ENCODE results near the gene IGLL5. TPM values are rescaled to one million over a fixed set of nuclear protein-coding genes. Genes with fewer than 3 reads are reported as not detected.

Gene IGLL5
- total and polyA plus RNA-seq, 8 donors: 0.23 to 10.6 (median 0.49) TPM; not detected in 1

GRCh38 chr22:22938672-22939587, 51.3 kb downstream of the IGLL5 start:
- DNase-seq: peak in 2 of 4 donors; percentile 17 to 22
- H3K4me3 ChIP-seq: no peak overlapping the region
- no peak for TF ChIP-seq CTCF (IDR thresholded peaks at IDR 0.05)
- H3K27me3 ChIP-seq: peaks cover 0 to 10% of the 10 kb centered on the region in 2 donors
- no peak for ATAC-seq
- H3K27ac ChIP-seq: no peak overlapping the region
- no peaks in the 10 kb centered on the region for H3K4me1 ChIP-seq
- intact Hi-C loops (cut with DNase I): no loop called here
- no peaks in the 10 kb centered on the region for H3K36me3 ChIP-seq
- no peaks in the 10 kb centered on the region for H3K9me3 ChIP-seq

- Histone ChIP-seq H3K36me3 (no peaks in the 10 kb centered on the region), H3K27ac (no peak overlapping the region), H3K4me3 (no peak overlapping the region), H3K4me1 (no peaks in the 10 kb centered on the region), H3K9me3 (no peaks in the 10 kb centered on the region), H3K27me3 (peaks cover 0 to 19% of the 10 kb centered on the region in 2 donors)
- intact Hi-C loops (cut with DNase I): no loop called here
- DNase-seq (peak in 2 of 4 donors; percentile 10 to 19), ATAC-seq (no peak)
- TF ChIP-seq CTCF (IDR thresholded peaks at IDR 0.05): no peak
These were observed 52.2 kb downstream of the IGLL5 start for GRCh38 chr22:22939588-22940368.

- Histone ChIP-seq H3K27ac (no peak overlapping the region), H3K4me3 (no peak overlapping the region), H3K9me3 (no peaks in the 10 kb centered on the region), H3K36me3 (no peaks in the 10 kb centered on the region), H3K4me1 (no peaks in the 10 kb centered on the region), H3K27me3 (peaks cover 0 to 19% of the 10 kb centered on the region in 2 donors)
- intact Hi-C loops (cut with DNase I): no loop called here
- no peak for TF ChIP-seq CTCF (IDR thresholded peaks at IDR 0.05)
- ATAC-seq (no peak), DNase-seq (peak in 2 of 4 donors; percentile 16 to 20)
These were observed 53.5 kb downstream of the IGLL5 start for GRCh38 chr22:22940961-22941605.

DNA sequence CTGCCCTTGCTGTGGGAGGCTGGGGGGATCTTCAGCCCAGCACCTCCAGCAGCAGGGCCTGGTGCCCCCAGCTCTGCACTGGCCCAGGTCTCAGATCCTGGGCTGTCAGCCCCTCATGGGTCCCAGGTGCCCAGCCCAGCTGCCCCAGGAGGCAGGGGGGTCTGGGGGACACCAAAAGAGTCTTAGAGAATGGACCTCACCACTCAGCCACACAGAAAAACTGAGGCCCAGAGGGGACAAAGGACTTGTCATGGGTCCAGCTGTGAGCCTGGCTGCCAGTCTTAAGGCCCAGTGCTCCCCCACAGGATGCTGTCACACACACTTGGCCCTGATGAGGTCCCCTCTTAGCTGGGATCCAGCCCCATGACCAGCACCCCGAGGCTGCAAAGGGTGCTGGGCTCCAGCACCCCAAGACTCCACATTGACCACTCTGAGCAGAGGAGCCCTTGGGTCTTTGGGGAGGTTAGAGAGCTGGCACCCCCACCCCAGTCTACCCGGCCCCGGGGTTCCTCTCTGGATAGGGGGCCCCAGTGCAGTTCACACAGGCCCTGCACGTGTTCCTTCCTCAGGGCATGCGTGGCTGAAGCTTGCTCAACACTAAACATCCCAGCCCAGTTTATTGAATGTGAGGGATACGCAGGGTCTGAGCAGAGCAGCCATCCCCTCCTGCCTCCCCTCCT, 54.4 kb downstream of the IGLL5 start:
- Histone ChIP-seq H3K36me3 (no peaks in the 10 kb centered on the region), H3K27me3 (peaks cover 0 to 23% of the 10 kb centered on the region in 2 donors), H3K27ac (no peak overlapping the region), H3K9me3 (no peaks in the 10 kb centered on the region), H3K4me3 (no peak overlapping the region), H3K4me1 (no peaks in the 10 kb centered on the region)
- DNase-seq: peak in 2 of 4 donors; percentile 24 to 55
- intact Hi-C loops (cut with DNase I): no loop called here
- no peak for ATAC-seq
- TF ChIP-seq CTCF (IDR thresholded peaks at IDR 0.05): no peak

Data from left lung (tissue), 10 donors.